GM23248 (cell line): Measurements from ENCODE around the gene RNF128. TPM values are rescaled to one million over a fixed set of nuclear protein-coding genes. Genes with fewer than 3 reads are reported as not detected.

Experiments used
- DNase-seq: peaks from one replicate; pipeline ENCODE4 v3.0.0-alpha.2; 2015
- H2AFZ ChIP-seq: fragments of 200-600 bp; sonication (generic); 2 replicates; pipeline ENCODE4 v1.6.1; 2016; ENCODE audit warnings: antibody characterized with exemption
- H3F3A ChIP-seq: fragments of 200-600 bp; sonication (generic); 2 replicates; pipeline ENCODE4 v1.6.1; 2016; ENCODE audit warnings: mild to moderate bottlenecking, antibody characterized with exemption, mixed run types; ENCODE audit not compliant: insufficient read depth
- H3K27ac ChIP-seq: fragments of 200-600 bp; sonication (generic); 2 replicates; pipeline ENCODE4 v1.5.1; 2016; ENCODE audit warnings: mild to moderate bottlenecking
- H3K27me3 ChIP-seq: fragments of 200-600 bp; sonication (generic); replicated peaks from 2 replicates; pipeline ENCODE4 v1.6.1; 2016; ENCODE audit warnings: mild to moderate bottlenecking; ENCODE audit not compliant: insufficient read depth
- H3K36me3 ChIP-seq: fragments of 200-600 bp; sonication (generic); 2 replicates; pipeline ENCODE4 v1.6.1; 2016; ENCODE audit warnings: low read depth, mild to moderate bottlenecking
- H3K4me1 ChIP-seq: fragments of 200-600 bp; sonication (generic); 2 replicates; pipeline ENCODE4 v1.6.1; 2016; ENCODE audit warnings: mild to moderate bottlenecking; ENCODE audit not compliant: insufficient read depth
- H3K4me2 ChIP-seq: fragments of 200-600 bp; sonication (generic); one replicate; pipeline ENCODE4 v1.6.1; 2016; ENCODE audit warnings: mild to moderate bottlenecking; ENCODE audit not compliant: unreplicated experiment
- H3K4me3 ChIP-seq: fragments of 200-600 bp; sonication (generic); 2 replicates; pipeline ENCODE4 v1.5.1; 2016; ENCODE audit warnings: mild to moderate bottlenecking
- H3K79me2 ChIP-seq: fragments of 200-600 bp; sonication (generic); 2 replicates; pipeline ENCODE4 v1.6.1; 2016; ENCODE audit warnings: mild to moderate bottlenecking; ENCODE audit not compliant: insufficient read depth
- H3K9ac ChIP-seq: fragments of 200-600 bp; sonication (generic); 2 replicates; pipeline ENCODE4 v1.6.1; 2016; ENCODE audit warnings: mild to moderate bottlenecking
- H3K9me2 ChIP-seq: fragments of 200-600 bp; sonication (generic); 2 replicates; pipeline ENCODE4 v1.6.1; 2016; ENCODE audit warnings: mixed run types, mild to moderate bottlenecking, moderate library complexity; ENCODE audit not compliant: insufficient read depth
- H3K9me3 ChIP-seq: fragments of 200-600 bp; sonication (generic); one replicate; pipeline ENCODE4 v1.6.1; 2017; ENCODE audit warnings: low read depth
- H4K20me1 ChIP-seq: fragments of 200-600 bp; sonication (generic); 2 replicates; pipeline ENCODE4 v1.6.0; 2016; ENCODE audit not compliant: insufficient read depth
- EZH2 ChIP-seq: fragments of 200-600 bp; sonication (generic); IDR thresholded peaks from 2 replicates; pipeline ENCODE4 v1.6.1; 2018; ENCODE audit warnings: antibody characterized with exemption, mild to moderate bottlenecking; ENCODE audit not compliant: insufficient read depth, poor library complexity, severe bottlenecking
- EZH2phosphoT487 ChIP-seq: fragments of 200-600 bp; sonication (generic); IDR thresholded peaks from 2 replicates; pipeline ENCODE4 v1.6.1; 2018; ENCODE audit warnings: antibody characterized with exemption, moderate library complexity, mild to moderate bottlenecking, low read depth; ENCODE audit not compliant: insufficient read depth
- WGBS, 2 experiments: methylation state at CpG; one replicate each; pipeline ENCODE4 v1.1.6; 2015 to 2017; ENCODE audit warnings: low lambda C conversion rate in 2 of 2, low coverage in 1 of 2; ENCODE audit errors: missing lambda C conversion rate in 2 of 2; 5-methylcytosine and 5-hydroxymethylcytosine counted together
- in situ Hi-C: fragments of 300-500 bp; cut with MboI; formaldehyde crosslinking; loops from 2 replicates; pipeline ENCODE4 v1.15.0; 2020
- polyA plus RNA-seq: library from polyadenylated mRNA; unstranded; fragments of >200 nt; fragmentation: Nextera tagmentation; extraction: Ambion mirVana; gene quantifications from 2 replicates; pipeline ENCODE4 v1.2.1, GENCODE V29; 2016
- total RNA-seq: library from RNA; depleted of rRNA; stranded (reverse); fragments of >200 nt; shearing (Covaris generic); gene quantifications from 2 replicates; pipeline ENCODE4 v1.2.3, GENCODE V29; 2014

Gene RNF128
- total and polyA plus RNA-seq, 2 experiments from 2014 or later, result 0.16 to 0.54 TPM

- H3F3A ChIP-seq, result no peaks in the 10 kb centered on the region
- H3K36me3 ChIP-seq, result no peaks in the 10 kb centered on the region
- in situ Hi-C loops, result no loop called here
- no peaks in the 10 kb centered on the region for H4K20me1 ChIP-seq
- no peak overlapping the region for H3K27ac ChIP-seq
- no peak overlapping the region for H2AFZ ChIP-seq
- H3K9me3 ChIP-seq, result no peaks in the 10 kb centered on the region
- TF ChIP-seq EZH2phosphoT487 (no peak), EZH2 (no peak)
- H3K4me1 ChIP-seq, result peaks cover 10% of the 10 kb centered on the region
- H3K9me2 ChIP-seq, result no peaks in the 10 kb centered on the region
- no peak for DNase-seq
- WGBS, 2 experiments, result 70 to 80% methylated on average over 3 of the region's 3 CpGs
- H3K4me2 ChIP-seq, result no peak overlapping the region
- no peaks in the 10 kb centered on the region for H3K27me3 ChIP-seq
- H3K9ac ChIP-seq, result no peak overlapping the region
- H3K4me3 ChIP-seq, result no peak overlapping the region
- H3K79me2 ChIP-seq, result no peaks in the 10 kb centered on the region
Observed at GRCh38 chrX:106696502-106696901, 30.0 kb upstream of the RNF128 start.

GRCh38 chrX:106698693-106699092, 27.8 kb upstream of the RNF128 start:
- no peak overlapping the region for H3K9ac ChIP-seq
- H4K20me1 ChIP-seq, result no peaks in the 10 kb centered on the region
- H3K4me3 ChIP-seq, result no peak overlapping the region
- H3K36me3 ChIP-seq, result no peaks in the 10 kb centered on the region
- H3F3A ChIP-seq, result no peaks in the 10 kb centered on the region
- no peak for TF ChIP-seq EZH2
- TF ChIP-seq EZH2phosphoT487, result no peak
- H2AFZ ChIP-seq, result peak overlapping the region; percentile 69
- peak; percentile 72 for DNase-seq
- no peaks in the 10 kb centered on the region for H3K27me3 ChIP-seq
- H3K79me2 ChIP-seq, result no peaks in the 10 kb centered on the region
- peaks cover 10% of the 10 kb centered on the region for H3K4me1 ChIP-seq
- H3K4me2 ChIP-seq, result no peak overlapping the region
- H3K9me2 ChIP-seq, result no peaks in the 10 kb centered on the region
- WGBS, 2 experiments, result 32 to 33% methylated on average over 3 of the region's 3 CpGs
- H3K27ac ChIP-seq, result peak overlapping the region; percentile 52
- in situ Hi-C loops, result no loop called here
- no peaks in the 10 kb centered on the region for H3K9me3 ChIP-seq

- TF ChIP-seq EZH2 (no peak), EZH2phosphoT487 (no peak)
- no peaks in the 10 kb centered on the region for H3K9me3 ChIP-seq
- no peak overlapping the region for H2AFZ ChIP-seq
- DNase-seq, result no peak
- no peak overlapping the region for H3K27ac ChIP-seq
- no peaks in the 10 kb centered on the region for H3K9me2 ChIP-seq
- no peaks in the 10 kb centered on the region for H3K27me3 ChIP-seq
- H3K79me2 ChIP-seq, result no peaks in the 10 kb centered on the region
- H3K4me3 ChIP-seq, result no peak overlapping the region
- peaks cover 2% of the 10 kb centered on the region; the same call in 1 of the 2 replicates for H3F3A ChIP-seq
- no peak overlapping the region for H3K9ac ChIP-seq
- H3K4me2 ChIP-seq, result no peak overlapping the region
- no peaks in the 10 kb centered on the region for H4K20me1 ChIP-seq
- peaks cover 13% of the 10 kb centered on the region for H3K4me1 ChIP-seq
- 94 to 95% methylated on average over 1 of the region's 1 CpG for WGBS, 2 experiments
- H3K36me3 ChIP-seq, result no peaks in the 10 kb centered on the region
- in situ Hi-C loops, result no loop called here
Observed at GRCh38 chrX:106702636-106703035, 23.9 kb upstream of the RNF128 start.

GRCh38 chrX:106706466-106706865, 20.0 kb upstream of the RNF128 start:
- H3F3A ChIP-seq, result peaks cover 13% of the 10 kb centered on the region
- H4K20me1 ChIP-seq, result no peaks in the 10 kb centered on the region
- H3K9ac ChIP-seq, result no peak overlapping the region
- H3K27ac ChIP-seq, result no peak overlapping the region
- H3K36me3 ChIP-seq, result no peaks in the 10 kb centered on the region
- no peak overlapping the region for H2AFZ ChIP-seq
- no peak for DNase-seq
- no peaks in the 10 kb centered on the region for H3K9me3 ChIP-seq
- no peaks in the 10 kb centered on the region for H3K27me3 ChIP-seq
- no peak overlapping the region for H3K4me2 ChIP-seq
- WGBS, 2 experiments, result 97 to 98% methylated on average over 3 of the region's 3 CpGs
- in situ Hi-C loops, result no loop called here
- no peaks in the 10 kb centered on the region for H3K79me2 ChIP-seq
- peaks cover 25% of the 10 kb centered on the region for H3K4me1 ChIP-seq
- H3K9me2 ChIP-seq, result no peaks in the 10 kb centered on the region
- no peak overlapping the region for H3K4me3 ChIP-seq
- TF ChIP-seq EZH2phosphoT487, result no peak
- no peak for TF ChIP-seq EZH2
